8988T (cell line): ENCODE data around the gene LIMS1.
"Not testable (repeated sequence)": the region's sequence is repeated elsewhere in the genome, so short reads cannot be mapped to it uniquely, and the experiment has no call there.

Experiments
- DNase-seq: peaks from one replicate; pipeline ENCODE4 v3.0.0; 2011

Gene LIMS1

GRCh38 chr2:108637304-108637669, 103.0 kb downstream of the LIMS1 start:
- DNase-seq, result no peak

- DNase-seq, result no peak
These were observed 106.5 kb downstream of the LIMS1 start for GRCh38 chr2:108640731-108641130.

- no peak for DNase-seq
These were observed 107.5 kb downstream of the LIMS1 start for GRCh38 chr2:108641756-108642155.

- DNase-seq, result no peak
These were observed 109.1 kb downstream of the LIMS1 start for GRCh38 chr2:108643261-108643849.

- DNase-seq, result not testable (repeated sequence)
These were observed 109.6 kb downstream of the LIMS1 start for GRCh38 chr2:108643862-108644261.

- not testable (repeated sequence) for DNase-seq
These were observed 110.2 kb downstream of the LIMS1 start for GRCh38 chr2:108644446-108644845.

GRCh38 chr2:108648796-108649195, 114.5 kb downstream of the LIMS1 start:
- not testable (repeated sequence) for DNase-seq

GRCh38 chr2:108650465-108650864, 116.2 kb downstream of the LIMS1 start:
- DNase-seq, result not testable (repeated sequence)

GRCh38 chr2:108651468-108651867, 117.2 kb downstream of the LIMS1 start:
- not testable (repeated sequence) for DNase-seq

GRCh38 chr2:108652187-108652931, 118.1 kb downstream of the LIMS1 start:
- DNase-seq, result not testable (repeated sequence)

- DNase-seq, result not testable (repeated sequence)
These were observed 119.2 kb downstream of the LIMS1 start for GRCh38 chr2:108653425-108653824.

- not testable (repeated sequence) for DNase-seq
These were observed 119.6 kb downstream of the LIMS1 start for GRCh38 chr2:108653849-108654248.

GRCh38 chr2:108654521-108655125, 120.4 kb downstream of the LIMS1 start:
- DNase-seq, result not testable (repeated sequence)

- not testable (repeated sequence) for DNase-seq
These were observed 121.0 kb downstream of the LIMS1 start for GRCh38 chr2:108655270-108655669.

- not testable (repeated sequence) for DNase-seq
These were observed 122.0 kb downstream of the LIMS1 start for GRCh38 chr2:108656282-108656681.

- not testable (repeated sequence) for DNase-seq
These were observed 123.2 kb downstream of the LIMS1 start for GRCh38 chr2:108657517-108657916.

GRCh38 chr2:108658553-108658952, 124.3 kb downstream of the LIMS1 start:
- DNase-seq, result not testable (repeated sequence)

- DNase-seq, result not testable (repeated sequence)
These were observed 127.2 kb downstream of the LIMS1 start for GRCh38 chr2:108661493-108661892.

GRCh38 chr2:108662207-108662612, 127.9 kb downstream of the LIMS1 start:
- not testable (repeated sequence) for DNase-seq

GRCh38 chr2:108663346-108663745, 129.1 kb downstream of the LIMS1 start:
- not testable (repeated sequence) for DNase-seq

- not testable (repeated sequence) for DNase-seq
These were observed 129.8 kb downstream of the LIMS1 start for GRCh38 chr2:108664089-108664488.

GRCh38 chr2:108664979-108665378, 130.7 kb downstream of the LIMS1 start:
- not testable (repeated sequence) for DNase-seq

GRCh38 chr2:108665975-108666374, 131.7 kb downstream of the LIMS1 start:
- DNase-seq, result not testable (repeated sequence)

GRCh38 chr2:108667140-108667539, 132.9 kb downstream of the LIMS1 start:
- DNase-seq, result not testable (repeated sequence)
